IPS DF 19.7 (cell line): ENCODE data around the gene UQCC5.

Source experiments
- DNase-seq: peaks from one replicate; pipeline ENCODE4 v3.0.0-alpha.2; 2013; ENCODE audit warnings: low read depth, low spot score

The UQCC5 gene

DNA sequence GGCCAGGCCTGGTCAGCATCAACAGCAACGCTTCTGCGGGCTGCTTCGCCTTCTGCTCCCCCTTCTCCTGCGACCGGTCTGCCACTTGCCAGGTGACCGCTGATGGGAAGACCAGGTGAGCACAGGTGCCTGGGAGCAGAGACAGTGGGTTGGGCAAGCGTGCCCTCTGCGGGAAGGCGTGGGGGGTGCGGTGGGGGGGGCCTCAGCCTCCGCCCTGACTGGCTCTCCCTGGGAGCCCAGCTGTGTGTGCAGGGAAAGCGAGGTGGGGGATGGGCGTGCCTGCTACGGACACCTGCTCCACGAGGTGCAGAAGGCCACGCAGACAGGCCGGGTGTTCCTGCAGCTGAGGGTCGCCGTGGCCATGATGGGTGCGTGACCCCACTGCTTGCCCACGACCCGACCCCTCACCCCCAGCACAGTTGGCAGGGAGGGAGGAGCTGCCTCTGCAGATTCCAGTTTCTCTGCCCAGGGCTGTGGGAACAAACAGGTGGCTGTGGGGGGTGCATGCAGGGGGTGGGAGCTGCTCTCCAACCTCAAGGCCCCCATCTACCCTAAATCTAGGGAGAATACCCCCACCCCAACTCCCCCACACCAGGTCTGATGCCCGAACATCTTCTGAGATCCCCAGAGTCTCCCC lies 32.5 kb upstream of the UQCC5 start:
- no peak for DNase-seq

GRCh38 chr3:52504977-52505376 lies 31.4 kb upstream of the UQCC5 start:
- no peak for DNase-seq

DNA sequence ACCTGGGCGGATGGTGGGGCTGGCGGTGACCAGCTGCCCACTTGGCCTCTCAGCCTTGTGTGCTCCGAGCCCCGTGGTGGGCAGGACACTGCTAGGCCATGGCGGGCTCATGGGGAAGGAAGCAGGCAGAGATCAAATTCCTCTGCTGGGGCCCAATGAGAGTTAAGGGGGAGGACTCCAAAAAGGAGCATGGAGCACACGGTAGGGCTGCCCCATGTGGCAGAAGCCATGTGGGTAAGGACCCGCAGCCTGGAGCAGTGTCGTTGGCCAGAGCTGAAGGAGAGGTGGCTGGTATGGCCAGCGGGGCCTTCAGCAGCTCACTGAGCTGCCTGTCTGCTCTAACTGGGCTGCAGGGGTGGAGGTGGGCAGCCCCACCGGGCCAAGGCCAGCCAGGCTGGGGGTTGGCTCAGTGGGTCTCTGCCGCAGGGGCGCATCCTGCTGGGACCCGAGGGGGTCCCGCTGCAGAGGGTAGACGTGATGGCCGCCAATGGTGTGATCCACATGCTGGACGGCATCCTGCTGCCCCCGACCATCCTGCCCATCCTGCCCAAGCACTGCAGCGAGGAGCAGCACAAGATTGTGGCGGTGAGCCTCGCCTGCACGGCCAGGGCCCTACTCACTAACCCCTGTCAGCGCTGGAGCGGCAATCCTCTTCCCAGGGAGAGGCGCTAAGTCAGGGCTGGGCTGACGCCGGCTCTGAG lies 30.0 kb upstream of the UQCC5 start:
- DNase-seq: no peak

GRCh38 chr3:52507359-52507758 lies 29.0 kb upstream of the UQCC5 start:
- no peak for DNase-seq

- no peak for DNase-seq
Measured at GRCh38 chr3:52509753-52510328, 26.6 kb upstream of the UQCC5 start.

- no peak for DNase-seq
Measured at GRCh38 chr3:52511509-52511908, 24.9 kb upstream of the UQCC5 start.

GRCh38 chr3:52512105-52512504 lies 24.3 kb upstream of the UQCC5 start:
- DNase-seq: no peak

- no peak for DNase-seq
Measured at GRCh38 chr3:52512727-52513126, 23.7 kb upstream of the UQCC5 start.

DNA sequence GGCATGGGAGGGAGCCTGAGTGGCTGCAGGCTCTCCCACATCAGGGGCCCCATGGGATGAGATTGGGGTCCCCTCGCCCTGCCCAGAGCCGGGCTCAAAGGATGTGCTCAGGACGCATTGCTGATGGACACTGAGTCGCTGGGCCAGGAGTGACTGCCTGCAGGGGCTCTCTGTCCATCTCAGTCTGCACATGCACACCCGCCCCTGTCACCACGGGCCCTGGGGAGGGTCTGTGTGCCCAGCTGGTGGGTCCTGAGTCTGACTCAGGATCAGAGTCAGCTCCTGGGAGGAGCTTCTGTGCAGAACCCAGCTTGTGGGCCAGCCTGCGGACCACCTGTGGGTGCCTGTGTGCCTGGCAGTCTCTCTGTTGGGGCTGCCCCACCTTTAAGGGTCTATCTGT lies 23.1 kb upstream of the UQCC5 start:
- no peak for DNase-seq

DNA sequence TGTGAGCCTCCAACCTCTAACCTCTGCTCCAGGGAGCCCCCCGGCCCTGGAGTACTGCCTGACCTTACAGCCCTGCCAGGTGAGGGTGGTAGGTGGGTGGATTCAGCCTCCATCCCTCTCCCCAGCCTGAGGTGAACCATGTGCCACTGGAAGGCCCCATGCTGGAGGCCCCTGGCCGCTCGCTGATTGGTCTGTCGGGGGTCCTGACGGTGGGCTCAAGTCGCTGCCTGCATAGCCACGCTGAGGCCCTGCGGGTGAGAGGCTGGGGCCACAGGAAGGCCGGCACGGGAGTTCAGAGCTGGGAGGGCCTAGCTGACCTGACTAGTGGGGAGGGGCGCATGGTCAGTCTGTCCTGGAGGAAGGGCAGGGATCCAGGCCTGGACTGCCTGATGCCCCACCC lies 21.8 kb upstream of the UQCC5 start:
- DNase-seq: no peak

- DNase-seq: no peak
Measured at GRCh38 chr3:52515192-52515591, 21.2 kb upstream of the UQCC5 start.

GRCh38 chr3:52516509-52517195 lies 19.8 kb upstream of the UQCC5 start:
- DNase-seq: no peak

- DNase-seq: no peak
Measured at GRCh38 chr3:52517796-52518722, 18.3 kb upstream of the UQCC5 start.

DNA sequence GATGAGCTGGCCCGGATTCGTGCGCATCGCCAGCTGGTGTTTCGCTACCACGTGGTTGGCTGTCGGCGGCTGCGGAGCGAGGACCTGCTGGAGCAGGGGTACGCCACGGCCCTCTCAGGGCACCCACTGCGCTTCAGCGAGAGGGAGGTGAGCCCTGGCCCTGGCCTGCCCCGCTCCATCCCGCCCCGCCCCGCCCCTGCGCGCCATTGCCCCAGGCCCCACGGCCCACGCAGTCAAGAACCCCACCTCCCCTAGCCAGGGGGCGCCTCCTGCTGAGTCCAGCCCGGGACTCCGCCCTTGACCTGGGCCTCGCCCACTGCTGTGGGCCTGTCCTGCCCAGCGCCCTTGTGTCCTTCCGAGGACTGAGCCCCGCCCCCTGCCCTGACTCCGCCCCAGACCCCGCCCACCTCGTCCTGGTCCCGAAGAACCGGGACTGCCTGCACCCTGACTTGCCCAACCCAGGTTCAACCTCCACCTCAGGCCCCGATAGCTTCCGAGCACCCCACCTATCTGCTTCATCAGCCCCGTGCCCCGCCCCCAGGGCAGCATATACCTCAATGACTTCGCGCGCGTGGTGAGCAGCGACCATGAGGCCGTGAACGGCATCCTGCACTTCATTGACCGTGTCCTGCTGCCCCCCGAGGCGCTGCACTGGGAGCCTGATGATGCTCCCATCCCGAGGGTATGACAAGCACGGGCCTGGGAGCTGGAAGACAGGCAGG lies 17.5 kb upstream of the UQCC5 start:
- DNase-seq: no peak

- DNase-seq: no peak
Measured at GRCh38 chr3:52519445-52520140, 16.8 kb upstream of the UQCC5 start.

DNA sequence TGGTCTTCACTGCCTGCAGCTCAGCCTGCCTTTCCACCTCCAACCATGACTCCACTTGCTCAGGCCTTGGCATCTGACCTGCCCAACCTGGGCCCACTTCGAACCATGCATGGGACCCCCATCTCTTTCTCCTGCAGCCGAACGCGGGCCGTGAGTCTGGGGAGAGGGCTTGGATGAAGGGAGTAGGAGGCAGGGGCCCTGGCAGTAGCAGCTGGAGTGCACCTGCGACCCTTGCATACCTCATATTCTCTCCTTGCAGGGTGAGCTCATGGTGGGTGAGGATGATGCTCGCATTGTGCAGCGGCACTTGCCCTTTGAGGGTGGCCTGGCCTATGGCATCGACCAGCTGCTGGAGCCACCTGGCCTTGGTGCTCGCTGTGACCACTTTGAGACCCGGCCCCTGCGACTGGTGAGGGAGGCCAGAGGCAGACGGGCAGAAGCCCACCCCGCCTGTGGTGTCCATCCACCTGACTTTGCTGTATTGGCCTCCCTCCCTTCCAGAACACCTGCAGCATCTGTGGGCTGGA lies 16.2 kb upstream of the UQCC5 start:
- no peak for DNase-seq

GRCh38 chr3:52520716-52521487 lies 15.5 kb upstream of the UQCC5 start:
- DNase-seq: no peak

GRCh38 chr3:52521488-52521824 lies 14.9 kb upstream of the UQCC5 start:
- no peak for DNase-seq

GRCh38 chr3:52521881-52522650 lies 14.3 kb upstream of the UQCC5 start:
- DNase-seq: no peak
